PC-9 (cell line): ENCODE measurements around the gene JDP2.

Experiments used
- CTCF ChIP-seq: fragments of 200-600 bp; sonication (generic); conservative IDR thresholded peaks from 2 replicates; pipeline ENCODE4 v1.6.1; 2017; ENCODE audit warnings: mixed run types, antibody characterized with exemption, mild to moderate bottlenecking, moderate library complexity
- EZH2 ChIP-seq: fragments of 200-600 bp; sonication (generic); IDR thresholded peaks from 2 replicates; pipeline ENCODE4 v1.8.0; 2017; ENCODE audit warnings: antibody characterized with exemption, low read depth

GRCh38 chr14:75417674-75418073, 10.1 kb upstream of the JDP2 start:
- TF ChIP-seq CTCF (no peak), EZH2 (no peak)
